PC-3 (cell line): ENCODE results near the gene FLNA. TPM values are rescaled to one million over a fixed set of nuclear protein-coding genes. Genes with fewer than 3 reads are reported as not detected.

Experiments used
- ATAC-seq: fragments of 200-7000 bp; cut with Tn5 transposase; 2 replicates; pipeline ENCODE4 v1.9.1; 2020; ENCODE audit warnings: mild to moderate bottlenecking, moderate library complexity
- BruUV-seq: library from RNA; stranded (reverse); fragments of 400-500 nt; replicated peaks from 2 replicates; lab custom pipeline; 2021; lab: Mats Ljungman, UMichigan
- CTCF ChIA-PET: fragments of 300-600 bp; sonication (Branson Sonifier 250); formaldehyde crosslinking; loops from one replicate; lab custom pipeline; 2022; ENCODE audit warnings: antibody characterized with exemption; lab: Charles Lee
- POLR2A ChIA-PET: fragments of 300-600 bp; sonication (Branson Sonifier 250); formaldehyde crosslinking; loops from one replicate; lab custom pipeline; 2022; ENCODE audit warnings: antibody characterized with exemption; ENCODE audit not compliant: unreplicated experiment; lab: Charles Lee
- DNase-seq: peaks from one replicate; pipeline ENCODE4 v3.0.0-alpha.2; 2015
- H2AFZ ChIP-seq: fragments of 300-600 bp; sonication (generic); 2 replicates; pipeline ENCODE4 v1.6.0; 2016; ENCODE audit warnings: antibody characterized with exemption, low read length
- H3F3A ChIP-seq: fragments of 300-600 bp; sonication (generic); one replicate; pipeline ENCODE4 v1.6.0; 2017; ENCODE audit warnings: antibody characterized with exemption, low read length, control low read depth, mild to moderate bottlenecking; ENCODE audit not compliant: unreplicated experiment
- H3K27ac ChIP-seq: fragments of 300-600 bp; sonication (generic); 2 replicates; pipeline ENCODE4 v1.5.1; 2016; ENCODE audit warnings: mild to moderate bottlenecking, low read length
- H3K27me3 ChIP-seq: fragments of 300-600 bp; sonication (generic); 2 replicates; pipeline ENCODE4 v1.6.1; 2016; ENCODE audit warnings: low read length, mixed read lengths
- H3K36me3 ChIP-seq: fragments of 300-600 bp; sonication (generic); 2 replicates; pipeline ENCODE4 v1.6.1; 2016; ENCODE audit warnings: low read depth, mixed run types, low read length, mixed read lengths
- H3K4me1 ChIP-seq: fragments of 300-600 bp; sonication (generic); 2 replicates; pipeline ENCODE4 v1.5.1; 2016; ENCODE audit warnings: low read length; ENCODE audit not compliant: insufficient read depth
- H3K4me2 ChIP-seq: fragments of 300-600 bp; sonication (generic); 2 replicates; pipeline ENCODE4 v1.6.0; 2016; ENCODE audit warnings: low read length
- H3K4me3 ChIP-seq: fragments of 300-600 bp; sonication (generic); 2 replicates; pipeline ENCODE4 v1.5.1; 2016; ENCODE audit warnings: mild to moderate bottlenecking, low read length, mixed read lengths
- H3K79me2 ChIP-seq: fragments of 300-600 bp; sonication (generic); 2 replicates; pipeline ENCODE4 v1.6.1; 2017; ENCODE audit warnings: low read length, mixed read lengths
- H3K9ac ChIP-seq: fragments of 300-600 bp; sonication (generic); 2 replicates; pipeline ENCODE4 v1.6.0; 2016; ENCODE audit warnings: mild to moderate bottlenecking, low read length
- H3K9me2 ChIP-seq: fragments of 300-600 bp; sonication (generic); replicated peaks from 2 replicates; pipeline ENCODE4 v1.6.1; 2016; ENCODE audit warnings: mixed run types, low read length, mixed read lengths
- H3K9me3 ChIP-seq: fragments of 300-600 bp; sonication (generic); 2 replicates; pipeline ENCODE4 v1.6.1; 2016; ENCODE audit warnings: low read length, mixed read lengths
- H4K20me1 ChIP-seq: fragments of 300-600 bp; sonication (generic); 2 replicates; pipeline ENCODE4 v1.6.1; 2016; ENCODE audit warnings: low read length, mixed read lengths
- EZH2 ChIP-seq: fragments of 300-600 bp; sonication (generic); IDR thresholded peaks from one replicate; pipeline ENCODE4 v1.6.1; 2017; ENCODE audit warnings: antibody characterized with exemption, mild to moderate bottlenecking, low read length; ENCODE audit not compliant: unreplicated experiment
- EZH2phosphoT487 ChIP-seq: fragments of 300-600 bp; sonication (generic); IDR thresholded peaks from 2 replicates; pipeline ENCODE4 v1.6.1; 2018; ENCODE audit warnings: mild to moderate bottlenecking, antibody characterized with exemption, low read length, borderline replicate concordance
- intact Hi-C: fragments of 100-400 bp; cut with micrococcal nuclease; formaldehyde crosslinking; loops from 2 replicates; pipeline ENCODE4 v1.9.0; 2023
- total RNA-seq: library from RNA; depleted of rRNA; stranded (reverse); fragments of >200 nt; gene quantifications from 2 replicates; pipeline ENCODE4 v1.2.3, GENCODE V29; 2014
- TF ChIP-seq, protein P1 (sequence below): fragments of 300-600 bp; sonication (generic); conservative IDR thresholded peaks from 2 replicates; pipeline ENCODE4 v1.5.1; 2017; ENCODE audit warnings: antibody characterized with exemption, low read depth, mild to moderate bottlenecking, low read length

FLNA gene
- total RNA-seq, 1 experiment from 2014 or later, result 2,058 TPM

GRCh38 chrX:154379569-154379951 is 5.1 kb upstream of the FLNA start:
- H3K9me3 ChIP-seq, result no peaks in the 10 kb centered on the region
- H3K27me3 ChIP-seq, result no peaks in the 10 kb centered on the region
- intact Hi-C loops, result loop anchor here (10.0 kb wide), 1 partner anchor 405 kb away; the partner anchor contains the start of genes HCFC1 and TMEM187
- H3K4me3 ChIP-seq, result peak overlapping the region; percentile 95
- peak overlapping the region; percentile 98 for H3K4me2 ChIP-seq
- DNase-seq (no peak), ATAC-seq (no peak)
- H4K20me1 ChIP-seq, result peaks cover 5% of the 10 kb centered on the region; the same call in 1 of the 2 replicates
- peaks cover 20% of the 10 kb centered on the region for H3K4me1 ChIP-seq
- H3K36me3 ChIP-seq, result no peaks in the 10 kb centered on the region; the same call in 1 of the 2 replicates
- H3K79me2 ChIP-seq, result peaks cover 38% of the 10 kb centered on the region
- H3K9ac ChIP-seq, result peak overlapping the region; percentile 98
- ChIA-PET POLR2A (interaction anchor here (0.6 to 0.7 kb wide), 3 partner anchors 17 to 78 kb away, joined by 3 to 13 read pairs (median 6); no protein-coding TSS in a partner anchor), CTCF (no interaction called here)
- no peaks in the 10 kb centered on the region for H3F3A ChIP-seq
- no TSS peak for BruUV-seq
- TF ChIP-seq EZH2phosphoT487, result no peak
- no peak for TF ChIP-seq EZH2
- TF ChIP-seq, protein P1, sequence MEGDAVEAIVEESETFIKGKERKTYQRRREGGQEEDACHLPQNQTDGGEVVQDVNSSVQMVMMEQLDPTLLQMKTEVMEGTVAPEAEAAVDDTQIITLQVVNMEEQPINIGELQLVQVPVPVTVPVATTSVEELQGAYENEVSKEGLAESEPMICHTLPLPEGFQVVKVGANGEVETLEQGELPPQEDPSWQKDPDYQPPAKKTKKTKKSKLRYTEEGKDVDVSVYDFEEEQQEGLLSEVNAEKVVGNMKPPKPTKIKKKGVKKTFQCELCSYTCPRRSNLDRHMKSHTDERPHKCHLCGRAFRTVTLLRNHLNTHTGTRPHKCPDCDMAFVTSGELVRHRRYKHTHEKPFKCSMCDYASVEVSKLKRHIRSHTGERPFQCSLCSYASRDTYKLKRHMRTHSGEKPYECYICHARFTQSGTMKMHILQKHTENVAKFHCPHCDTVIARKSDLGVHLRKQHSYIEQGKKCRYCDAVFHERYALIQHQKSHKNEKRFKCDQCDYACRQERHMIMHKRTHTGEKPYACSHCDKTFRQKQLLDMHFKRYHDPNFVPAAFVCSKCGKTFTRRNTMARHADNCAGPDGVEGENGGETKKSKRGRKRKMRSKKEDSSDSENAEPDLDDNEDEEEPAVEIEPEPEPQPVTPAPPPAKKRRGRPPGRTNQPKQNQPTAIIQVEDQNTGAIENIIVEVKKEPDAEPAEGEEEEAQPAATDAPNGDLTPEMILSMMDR, result no peak
- no peaks in the 10 kb centered on the region for H3K9me2 ChIP-seq
- H2AFZ ChIP-seq, result peak overlapping the region; percentile 66
- H3K27ac ChIP-seq, result peak overlapping the region; percentile 76

DNA sequence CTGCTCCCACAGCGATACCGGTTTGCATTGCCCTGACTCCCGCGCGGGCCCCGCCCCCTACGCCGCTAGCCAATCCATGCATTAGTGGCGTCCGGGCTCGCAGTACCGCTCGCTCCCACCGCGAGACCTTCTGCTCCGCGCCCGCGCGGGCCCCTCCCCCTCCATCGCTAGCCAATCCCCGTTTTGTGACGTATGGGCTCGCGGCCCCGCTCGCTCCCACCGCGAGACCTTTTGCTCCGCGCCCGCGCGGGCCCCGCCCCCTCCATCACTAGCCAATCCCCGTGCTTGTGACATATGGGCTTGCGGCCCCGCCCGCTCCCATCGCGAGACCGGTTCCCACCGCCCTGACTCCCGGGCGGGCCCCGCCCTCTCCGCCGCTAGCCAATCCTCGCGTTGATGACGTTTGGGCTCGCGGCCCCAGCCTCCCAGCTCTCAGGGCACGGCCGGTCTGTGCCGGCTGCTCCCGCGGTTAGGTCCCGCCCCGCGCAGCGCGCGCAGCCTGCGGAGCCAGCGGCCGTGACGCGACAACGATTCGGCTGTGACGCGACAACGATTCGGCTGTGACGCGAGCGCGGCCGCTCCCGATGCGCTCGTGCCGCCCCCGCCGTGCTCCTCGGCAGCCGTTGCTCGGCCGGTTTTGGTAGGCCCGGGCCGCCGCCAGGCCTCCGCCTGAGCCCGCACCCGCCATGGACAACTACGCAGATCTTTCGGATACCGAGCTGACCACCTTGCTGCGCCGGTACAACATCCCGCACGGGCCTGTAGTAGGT is 4.5 kb upstream of the FLNA start, which contains the start of gene EMD:
Gene EMD (plus strand): TSS at position 497 of the 770 bp plus-strand sequence. CDS start 190 bp downstream, at position 687.
- H3K9ac ChIP-seq, result peak within 1 kb of the TSS; percentile 98
- DNase-seq, result peak; percentile 98
- CTCF ChIA-PET, result no interaction called here
- BruUV-seq, result no TSS peak
- no peaks in the 10 kb centered on the region; the same call in 1 of the 2 replicates for H3K36me3 ChIP-seq
- ATAC-seq, result peak; percentile 78
- TF ChIP-seq EZH2 (no peak), EZH2phosphoT487 (peak; percentile 57; the same call in 1 of the 2 replicates)
- TF ChIP-seq, protein P1, result no peak
- no peaks in the 10 kb centered on the region for H3K27me3 ChIP-seq
- peak within 1 kb of the TSS; percentile 74 for H2AFZ ChIP-seq
- H3K27ac ChIP-seq, result peak within 1 kb of the TSS; percentile 82
- H3K4me1 ChIP-seq, result peaks cover 21% of the 10 kb centered on the region
- H3F3A ChIP-seq, result no peaks in the 10 kb centered on the region
- no peaks in the 10 kb centered on the region for H3K9me2 ChIP-seq
- H3K4me2 ChIP-seq, result peak within 1 kb of the TSS; percentile 98
- intact Hi-C loops, result loop anchor here (10.0 kb wide), 1 partner anchor 404 kb away; the partner anchor contains the start of genes HCFC1 and TMEM187
- peak within 1 kb of the TSS; percentile 95 for H3K4me3 ChIP-seq
- H4K20me1 ChIP-seq, result peaks cover 5% of the 10 kb centered on the region; the same call in 1 of the 2 replicates
- POLR2A ChIA-PET, result interaction anchor here (0.5 to 0.7 kb wide), 4 partner anchors 10 to 74 kb away, joined by 3 to 13 read pairs (median 6); no protein-coding TSS in a partner anchor
- no peaks in the 10 kb centered on the region for H3K9me3 ChIP-seq
- H3K79me2 ChIP-seq, result peaks cover 42% of the 10 kb centered on the region
